Subcutaneous adipose tissue (tissue), 4 donors: ENCODE measurements around the gene GRK6. TPM values are rescaled to one million over a fixed set of nuclear protein-coding genes. Genes with fewer than 3 reads are reported as not detected.

ENCODE experiments used
- total RNA-seq, 4 donors: library from RNA; depleted of rRNA; stranded (reverse); fragments of >200 nt; gene quantifications; one replicate each; pipeline ENCODE4 v1.1.0, GENCODE V29; 2016
- TF ChIP-seq, protein P1 (sequence below): fragments of 450-650 bp; IDR thresholded peaks from one replicate; pipeline ENCODE4 v1.5.1; 2016; ENCODE audit warnings: low read depth, mild to moderate bottlenecking, control low read depth, antibody characterized with exemption, moderate library complexity

The GRK6 gene
- total RNA-seq, 4 donors from 2014 or later, result 9.3 to 22.6 (median 19.7) TPM

DNA sequence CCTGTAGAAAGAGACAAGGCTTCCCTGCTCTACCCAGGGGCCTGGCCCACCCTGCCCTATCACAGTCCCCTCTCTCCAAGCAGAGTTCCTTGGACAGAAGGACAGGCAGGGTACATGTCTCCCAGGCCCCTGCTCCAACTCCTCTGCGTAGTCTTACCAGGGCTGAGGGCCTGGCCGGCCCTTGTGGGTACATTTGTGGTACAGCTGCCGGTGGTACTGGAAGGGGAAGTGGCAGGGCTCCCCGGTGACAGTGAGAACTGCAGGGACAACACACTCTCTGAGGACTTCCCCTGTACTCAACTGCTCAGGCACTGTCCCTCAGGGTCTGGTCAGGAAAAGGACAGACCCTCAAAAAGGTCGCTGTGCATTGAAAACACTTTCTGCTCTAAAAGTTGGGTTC is 20.7 kb upstream of the GRK6 start:
- TF ChIP-seq, protein P1, sequence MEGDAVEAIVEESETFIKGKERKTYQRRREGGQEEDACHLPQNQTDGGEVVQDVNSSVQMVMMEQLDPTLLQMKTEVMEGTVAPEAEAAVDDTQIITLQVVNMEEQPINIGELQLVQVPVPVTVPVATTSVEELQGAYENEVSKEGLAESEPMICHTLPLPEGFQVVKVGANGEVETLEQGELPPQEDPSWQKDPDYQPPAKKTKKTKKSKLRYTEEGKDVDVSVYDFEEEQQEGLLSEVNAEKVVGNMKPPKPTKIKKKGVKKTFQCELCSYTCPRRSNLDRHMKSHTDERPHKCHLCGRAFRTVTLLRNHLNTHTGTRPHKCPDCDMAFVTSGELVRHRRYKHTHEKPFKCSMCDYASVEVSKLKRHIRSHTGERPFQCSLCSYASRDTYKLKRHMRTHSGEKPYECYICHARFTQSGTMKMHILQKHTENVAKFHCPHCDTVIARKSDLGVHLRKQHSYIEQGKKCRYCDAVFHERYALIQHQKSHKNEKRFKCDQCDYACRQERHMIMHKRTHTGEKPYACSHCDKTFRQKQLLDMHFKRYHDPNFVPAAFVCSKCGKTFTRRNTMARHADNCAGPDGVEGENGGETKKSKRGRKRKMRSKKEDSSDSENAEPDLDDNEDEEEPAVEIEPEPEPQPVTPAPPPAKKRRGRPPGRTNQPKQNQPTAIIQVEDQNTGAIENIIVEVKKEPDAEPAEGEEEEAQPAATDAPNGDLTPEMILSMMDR, result no peak

DNA sequence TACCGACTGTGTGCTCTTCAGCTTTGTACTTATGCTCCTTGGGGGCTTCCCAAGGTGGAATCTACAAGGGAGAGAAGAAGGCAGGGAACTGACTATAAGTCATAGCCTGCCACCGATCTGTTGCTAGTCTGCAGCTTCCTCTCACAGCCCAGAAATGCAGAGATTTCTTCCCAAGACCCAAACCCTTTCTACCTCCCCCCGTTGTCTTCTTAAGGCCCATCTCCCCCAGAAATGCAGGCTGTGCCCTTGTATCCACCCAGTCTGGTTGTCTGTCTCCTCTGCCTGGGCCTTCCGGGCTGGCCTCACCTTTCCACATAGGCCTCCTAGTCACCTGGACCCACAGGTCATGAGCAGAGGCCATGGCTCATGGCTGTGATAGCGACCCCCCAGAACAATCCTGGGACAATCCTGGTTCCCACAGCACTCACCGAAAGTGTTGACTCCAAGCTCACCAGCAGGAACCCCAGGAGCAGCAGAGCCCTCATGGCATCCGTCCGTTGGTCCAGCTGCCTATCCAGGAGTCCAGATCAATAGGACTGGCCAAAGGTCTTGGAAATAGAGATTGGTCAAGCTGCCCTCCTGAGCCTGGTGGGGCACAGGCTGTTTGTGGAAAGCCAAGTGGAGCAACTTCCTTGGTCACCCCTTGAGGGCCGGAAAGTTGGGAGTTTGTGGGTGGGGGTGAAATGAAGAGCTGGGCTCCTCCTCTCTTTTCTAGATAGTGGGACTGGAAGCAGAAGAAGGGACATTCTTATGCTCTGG is 17.3 kb upstream of the GRK6 start, which contains the start of gene F12:
Gene F12 (minus strand): TSS at position 522 of the 759 bp plus-strand sequence. CDS start 37 bp downstream, at position 485.
- TF ChIP-seq, protein P1, result no peak

DNA sequence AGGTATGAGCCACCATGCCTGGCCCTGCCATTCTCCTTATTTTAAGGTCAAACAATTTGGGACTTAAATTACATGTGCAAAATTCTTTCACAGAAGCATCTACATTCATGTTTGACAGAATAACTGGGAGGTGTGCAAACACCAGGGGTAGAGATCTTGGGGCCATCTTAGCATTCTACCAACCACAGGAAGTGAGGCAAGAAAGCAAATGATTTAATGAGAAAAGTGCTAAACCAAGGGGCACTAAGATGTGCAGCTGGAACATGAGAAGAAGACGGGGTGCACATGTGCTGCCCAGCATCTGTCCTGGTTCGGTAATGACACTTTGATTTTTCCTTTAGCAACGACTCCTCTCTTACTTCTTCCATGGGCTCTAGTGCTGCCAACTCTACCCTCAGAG is 15.9 kb upstream of the GRK6 start:
- TF ChIP-seq, protein P1, result no peak

DNA sequence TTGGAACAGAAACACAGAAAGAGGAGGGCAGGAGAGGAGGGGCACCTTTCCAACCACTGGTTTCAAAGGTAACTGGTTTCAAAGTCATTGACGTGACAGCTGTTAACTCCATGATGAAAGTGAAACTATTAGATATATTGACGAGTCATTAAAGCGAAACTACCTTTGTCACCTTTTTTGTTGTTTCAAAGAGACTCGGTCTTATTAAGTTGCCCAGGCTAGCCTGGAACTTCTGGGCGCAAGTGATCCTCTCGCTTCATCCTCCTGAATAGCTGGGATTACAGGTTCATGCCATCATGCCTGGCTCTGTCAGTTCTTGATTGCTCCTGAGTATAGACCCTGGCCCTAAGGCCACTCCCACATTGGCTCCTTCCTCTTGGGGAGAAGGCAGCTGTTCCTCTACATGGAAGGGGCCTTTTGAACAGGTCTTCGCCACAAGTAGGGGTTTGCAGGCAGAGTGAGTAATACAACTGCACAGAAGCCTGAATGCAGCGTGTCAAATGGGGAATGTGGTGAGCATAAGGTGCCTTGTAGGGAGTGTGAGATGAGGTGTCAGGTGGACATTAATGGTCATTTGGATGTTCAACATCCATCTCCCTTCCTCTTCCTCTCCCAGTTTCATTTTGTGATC is 13.8 kb upstream of the GRK6 start:
- TF ChIP-seq, protein P1, result no peak

DNA sequence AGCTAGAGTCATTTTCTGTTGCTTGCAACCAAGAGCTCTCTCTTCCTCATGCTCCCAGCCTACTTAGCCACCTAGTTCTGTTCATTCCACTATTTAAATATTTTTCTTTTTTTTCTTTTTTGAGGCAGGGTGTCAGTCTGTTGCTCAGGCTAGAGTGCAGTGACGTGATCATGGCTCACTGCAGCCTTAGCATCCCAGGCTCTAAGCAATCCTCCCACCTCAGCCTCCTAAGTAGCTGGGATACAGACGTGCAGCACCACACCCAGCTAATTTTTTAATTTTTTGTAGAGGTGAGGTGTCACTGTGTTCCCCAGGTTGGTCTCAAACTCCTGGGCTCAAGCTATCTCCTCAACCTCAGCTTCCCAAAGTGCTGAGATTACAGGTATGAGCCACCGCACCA is 12.0 kb upstream of the GRK6 start:
- TF ChIP-seq, protein P1, result no peak

DNA sequence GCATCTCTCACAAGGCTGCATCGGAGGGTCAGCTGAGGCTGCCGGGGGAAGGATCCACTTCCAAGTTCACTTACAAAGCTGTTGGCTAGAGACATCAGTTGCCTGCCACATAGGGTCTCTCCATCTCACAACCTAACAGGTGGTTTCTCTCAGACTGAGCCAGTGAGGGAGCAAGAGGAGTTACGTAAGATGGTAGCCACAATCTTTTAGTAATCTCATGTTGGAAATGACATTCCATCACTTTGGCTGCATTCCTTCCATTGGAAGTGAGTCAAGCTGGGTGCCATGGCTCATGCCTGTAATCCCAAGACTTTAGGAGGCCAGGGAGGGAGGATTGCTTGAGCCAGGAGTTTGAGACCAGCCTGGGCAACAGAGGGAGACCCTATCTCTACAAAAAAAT is 7.4 kb upstream of the GRK6 start:
- TF ChIP-seq, protein P1, result no peak

DNA sequence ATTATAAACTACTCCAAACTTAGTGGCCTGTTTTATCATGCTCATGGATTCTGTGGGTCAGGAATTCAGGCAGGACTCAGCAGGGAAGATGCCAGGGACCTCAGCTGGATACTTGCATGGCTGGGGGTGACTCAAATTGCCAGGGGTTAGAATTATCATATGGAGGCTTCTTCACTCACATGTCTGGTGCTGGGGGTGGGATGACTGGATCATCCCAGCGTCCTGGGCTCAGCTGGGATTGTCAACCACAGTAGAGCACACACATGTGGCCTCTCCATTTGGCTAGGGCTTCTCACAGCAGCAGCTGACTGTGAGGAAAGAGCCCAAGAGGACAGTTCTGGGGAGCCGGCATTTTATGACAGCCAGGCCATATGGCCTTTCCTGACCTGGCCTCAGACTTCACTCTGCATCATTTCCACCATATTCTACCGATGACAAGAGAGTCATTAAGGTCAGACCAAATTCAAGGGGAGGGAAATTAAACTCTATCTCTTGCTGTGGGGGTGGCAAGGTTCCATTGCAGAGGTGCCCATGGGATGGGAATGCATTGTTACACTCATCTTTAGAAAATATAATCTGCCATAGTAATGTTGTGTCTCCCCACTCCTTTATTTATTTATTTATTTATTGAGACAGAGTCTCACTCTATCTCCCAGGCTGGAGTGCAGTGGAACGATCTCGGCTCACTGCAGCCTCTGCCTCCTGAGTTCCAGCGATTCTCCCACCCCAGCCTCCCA is 5.2 kb upstream of the GRK6 start:
- TF ChIP-seq, protein P1, result no peak
